Activated CD8-positive, alpha-beta memory T cell treated with anti-CD3 and anti-CD28 coated beads, Interleukin-2, amount 50 U/mL, for 1 hour (primary cell): ENCODE results near the gene SH3RF1.
"Not testable (repeated sequence)": the region's sequence is repeated elsewhere in the genome, so short reads cannot be mapped to it uniquely, and the experiment has no call there.

Source experiments
- DNase-seq: peaks from one replicate; pipeline ENCODE4 v3.0.0-alpha.2; 2020; ENCODE audit errors: extremely low read depth

Gene SH3RF1

GRCh38 chr4:169270810-169271691 is at the start of gene SH3RF1:
SH3RF1 (minus strand) TSS chr4:169270956; CDS start chr4:169269212, 1,744 bp downstream.
- DNase-seq: no peak

GRCh38 chr4:169315530-169316343 is 45.0 kb upstream of the SH3RF1 start:
- DNase-seq: no peak

GRCh38 chr4:169314906-169315305 is 44.1 kb upstream of the SH3RF1 start:
- DNase-seq: no peak

GRCh38 chr4:169313732-169314131 is 43.0 kb upstream of the SH3RF1 start:
- DNase-seq: no peak

- DNase-seq: no peak
Observed at GRCh38 chr4:169312690-169313422, 42.1 kb upstream of the SH3RF1 start.

GRCh38 chr4:169311643-169312365 is 41.0 kb upstream of the SH3RF1 start:
- DNase-seq: no peak

- no peak for DNase-seq
Observed at GRCh38 chr4:169309326-169309967, 38.7 kb upstream of the SH3RF1 start.

GRCh38 chr4:169307576-169307975 is 36.8 kb upstream of the SH3RF1 start:
- no peak for DNase-seq

- DNase-seq: no peak
Observed at GRCh38 chr4:169305651-169306050, 34.9 kb upstream of the SH3RF1 start.

- no peak for DNase-seq
Observed at GRCh38 chr4:169305173-169305572, 34.4 kb upstream of the SH3RF1 start.

- DNase-seq: no peak
Observed at GRCh38 chr4:169295822-169296221, 25.1 kb upstream of the SH3RF1 start.

GRCh38 chr4:169293343-169294176 is 22.8 kb upstream of the SH3RF1 start:
- no peak for DNase-seq

- DNase-seq: not testable (repeated sequence)
Observed at GRCh38 chr4:169287983-169288382, 17.2 kb upstream of the SH3RF1 start.

GRCh38 chr4:169286562-169287301 is 16.0 kb upstream of the SH3RF1 start:
- DNase-seq: no peak

GRCh38 chr4:169283114-169283509 is 12.4 kb upstream of the SH3RF1 start:
- no peak for DNase-seq

- no peak for DNase-seq
Observed at GRCh38 chr4:169282429-169283113, 11.8 kb upstream of the SH3RF1 start.

- no peak for DNase-seq
Observed at GRCh38 chr4:169279108-169279507, 8.4 kb upstream of the SH3RF1 start.

GRCh38 chr4:169278624-169279023 is 7.9 kb upstream of the SH3RF1 start:
- no peak for DNase-seq

- DNase-seq: not testable (repeated sequence)
Observed at GRCh38 chr4:169277838-169278237, 7.1 kb upstream of the SH3RF1 start.
